ENCODE data around the gene CCDC148.

GRCh38 chr2:158325031-158325781, 131.3 kb downstream of the CCDC148 start:
- TF ChIP-seq CTCF (IDR thresholded peaks at IDR 0.05; ENCODE audit: low read depth, low read length, poor library complexity, severe bottlenecking) (no peak), EZH2phosphoT487 (IDR thresholded peaks at IDR 0.05; ENCODE audit: borderline replicate concordance, low read length) (no peak)
